Stomach (tissue), 4 donors: ENCODE results near the gene TAMM41.

ENCODE experiments used
- CTCF ChIP-seq, 7 experiments: fragments of 450-650 bp in 4 of 7; fragments of 200-600 bp in 3 of 7; sonication (generic) in 3 of 7; IDR thresholded peaks; one replicate each; pipeline ENCODE4 v1.5.1; 2016 to 2019; ENCODE audit warnings: antibody characterized with exemption in 7 of 7, control low read depth in 2 of 7, mild to moderate bottlenecking in 1 of 7
- POLR2A ChIP-seq, 4 donors: fragments of 450-650 bp; IDR thresholded peaks; one replicate each; pipeline ENCODE4 v1.6.1; 2016; ENCODE audit warnings: antibody characterized with exemption in 4 of 4, control low read depth in 2 of 4, mild to moderate bottlenecking in 1 of 4, moderate library complexity in 1 of 4
- POLR2AphosphoS5 ChIP-seq, 3 donors: sonication (generic); formaldehyde crosslinking; IDR thresholded peaks; one replicate each; pipeline ENCODE4 v1.6.1; 2016; ENCODE audit warnings: antibody characterized with exemption in 3 of 3

GRCh38 chr3:11755276-11755675, 91.4 kb downstream of the TAMM41 start:
- TF ChIP-seq POLR2AphosphoS5 (IDR thresholded peaks at IDR 0.05) (no peak), CTCF (IDR thresholded peaks at IDR 0.05) (no peak), POLR2A (IDR thresholded peaks at IDR 0.05) (no peak)
